Measurements from ENCODE around the gene ALDH1B1.

The ALDH1B1 gene

DNA sequence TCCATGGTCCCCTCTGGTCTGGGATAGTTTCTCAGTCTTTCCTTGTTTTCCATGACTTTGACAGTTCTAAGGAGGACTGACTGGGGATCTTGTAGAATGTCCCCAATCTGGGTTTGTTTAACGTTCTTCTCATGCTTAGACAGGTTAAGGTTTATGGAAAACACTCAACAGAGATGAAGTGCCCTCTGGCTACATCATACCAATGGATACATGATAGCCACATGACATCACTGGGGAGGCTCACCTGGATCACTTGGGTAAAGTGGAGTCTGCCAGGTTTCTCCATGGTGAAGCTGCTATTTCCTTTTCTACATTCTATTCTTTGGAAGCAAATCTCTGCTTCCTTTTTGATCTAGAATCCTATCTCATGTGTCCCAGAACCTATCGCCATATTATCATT is 23.8 kb upstream of the ALDH1B1 start:
- no peak overlapping the region for H4K91ac ChIP-seq (ENCODE audit: low read depth, low read length, poor library complexity)
- DNase-seq (ENCODE audit: low spot score) = no peak
- no peak overlapping the region for H2AK5ac ChIP-seq (ENCODE audit: low read depth, low read length)
- no peak overlapping the region for H3K4ac ChIP-seq (ENCODE audit: low read length)
- no peak overlapping the region for H2BK12ac ChIP-seq (ENCODE audit: low read length)
- H3K23ac ChIP-seq (ENCODE audit: low read depth, low read length, poor library complexity) = no peak overlapping the region
- H3K79me1 ChIP-seq (ENCODE audit: low read depth, low read length) = no peaks in the 10 kb centered on the region
- no peak overlapping the region for H3K9ac ChIP-seq (ENCODE audit: low read depth, low read length, poor library complexity)
- no peak overlapping the region for H3K4me2 ChIP-seq (ENCODE audit: insufficient read depth, low read length, poor library complexity, severe bottlenecking)
- H3K4me1 ChIP-seq (ENCODE audit: control insufficient read depth in 2 of 2, insufficient read depth in 1 of 2, low read depth in 1 of 2, low read length in 2 of 2) = no peaks in the 10 kb centered on the region
- WGBS, 2 donors (ENCODE audit: extremely low coverage in 2 of 2, insufficient read length in 2 of 2, insufficient replicate concordance in 1 of 2) = no CpG with 5 or more reads among the region's 2 CpGs
- no peak overlapping the region for H2BK120ac ChIP-seq (ENCODE audit: low read depth, low read length)
- H3K14ac ChIP-seq (ENCODE audit: low read length) = no peak overlapping the region
- no peaks in the 10 kb centered on the region for H3K9me3 ChIP-seq (replicated peaks in 1 of 2; ENCODE audit: control insufficient read depth in 2 of 2, insufficient read depth in 1 of 2, low read depth in 1 of 2, low read length in 2 of 2)
- no peak overlapping the region for H3K27ac ChIP-seq (replicated peaks; ENCODE audit: low read length)
- no peak overlapping the region for H3K4me3 ChIP-seq (ENCODE audit: low read length in 2 of 2)
- H3K18ac ChIP-seq (ENCODE audit: low read length) = no peak overlapping the region
- no peaks in the 10 kb centered on the region for H3K36me3 ChIP-seq (replicated peaks in 1 of 2; ENCODE audit: control insufficient read depth in 2 of 2, insufficient read depth in 2 of 2, low read length in 2 of 2)
- no peak overlapping the region for H2AFZ ChIP-seq (ENCODE audit: low read length)
- no peak overlapping the region for H2BK15ac ChIP-seq (ENCODE audit: low read length)
- H3K27me3 ChIP-seq (ENCODE audit: control insufficient read depth in 3 of 3, insufficient read depth in 3 of 3, low read depth in 1 of 3, low read length in 3 of 3) = peaks cover 0 to 5% (median 0%) of the 10 kb centered on the region in 3 experiments
- H4K8ac ChIP-seq (ENCODE audit: low read depth, low read length) = no peak overlapping the region
- H2BK5ac ChIP-seq (ENCODE audit: low read length) = no peak overlapping the region

DNA sequence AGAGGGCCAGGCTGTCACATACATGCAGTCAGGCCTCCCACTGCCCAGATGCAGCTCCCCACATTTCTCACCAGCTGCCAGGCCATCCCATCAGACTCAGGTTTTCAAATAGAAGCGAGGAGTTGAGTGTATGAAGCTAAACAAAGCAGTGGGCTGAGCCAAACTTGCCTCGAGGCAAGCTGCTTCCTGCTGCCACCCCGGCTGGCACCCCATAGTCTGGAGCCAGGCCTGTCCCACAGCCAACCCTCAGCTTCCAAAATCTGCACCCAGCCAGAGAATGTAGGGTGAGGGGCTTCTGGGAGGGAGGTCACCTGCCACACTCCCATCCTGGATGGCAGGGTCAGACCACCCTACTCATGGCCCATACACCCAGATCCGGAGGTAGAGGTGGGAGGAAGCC is 22.3 kb upstream of the ALDH1B1 start:
- no peak overlapping the region for H3K27ac ChIP-seq (replicated peaks; ENCODE audit: low read length)
- H2BK5ac ChIP-seq (ENCODE audit: low read length) = no peak overlapping the region
- no CpG with 5 or more reads among the region's 4 CpGs for WGBS, 2 donors (ENCODE audit: extremely low coverage in 2 of 2, insufficient read length in 2 of 2, insufficient replicate concordance in 1 of 2)
- peaks cover 0 to 5% of the 10 kb centered on the region in 2 donors for H3K4me1 ChIP-seq (ENCODE audit: control insufficient read depth in 2 of 2, insufficient read depth in 1 of 2, low read depth in 1 of 2, low read length in 2 of 2)
- H3K9me3 ChIP-seq (replicated peaks in 1 of 2; ENCODE audit: control insufficient read depth in 2 of 2, insufficient read depth in 1 of 2, low read depth in 1 of 2, low read length in 2 of 2) = no peaks in the 10 kb centered on the region
- no peak overlapping the region for H3K4ac ChIP-seq (ENCODE audit: low read length)
- no peak for DNase-seq (ENCODE audit: low spot score)
- no peak overlapping the region for H2BK120ac ChIP-seq (ENCODE audit: low read depth, low read length)
- no peaks in the 10 kb centered on the region for H3K79me1 ChIP-seq (ENCODE audit: low read depth, low read length)
- no peak overlapping the region for H3K4me3 ChIP-seq (ENCODE audit: low read length in 2 of 2)
- H3K23ac ChIP-seq (ENCODE audit: low read depth, low read length, poor library complexity) = no peak overlapping the region
- H3K27me3 ChIP-seq (ENCODE audit: control insufficient read depth in 3 of 3, insufficient read depth in 3 of 3, low read depth in 1 of 3, low read length in 3 of 3) = peaks cover 0 to 5% (median 0%) of the 10 kb centered on the region in 3 experiments
- H3K18ac ChIP-seq (ENCODE audit: low read length) = no peak overlapping the region
- H3K36me3 ChIP-seq (replicated peaks in 1 of 2; ENCODE audit: control insufficient read depth in 2 of 2, insufficient read depth in 2 of 2, low read length in 2 of 2) = no peaks in the 10 kb centered on the region
- H3K14ac ChIP-seq (ENCODE audit: low read length) = no peak overlapping the region
- no peak overlapping the region for H2BK12ac ChIP-seq (ENCODE audit: low read length)
- no peak overlapping the region for H4K91ac ChIP-seq (ENCODE audit: low read depth, low read length, poor library complexity)
- no peak overlapping the region for H2AFZ ChIP-seq (ENCODE audit: low read length)
- H2AK5ac ChIP-seq (ENCODE audit: low read depth, low read length) = no peak overlapping the region
- no peak overlapping the region for H3K4me2 ChIP-seq (ENCODE audit: insufficient read depth, low read length, poor library complexity, severe bottlenecking)
- no peak overlapping the region for H2BK15ac ChIP-seq (ENCODE audit: low read length)
- H3K9ac ChIP-seq (ENCODE audit: low read depth, low read length, poor library complexity) = no peak overlapping the region
- no peak overlapping the region for H4K8ac ChIP-seq (ENCODE audit: low read depth, low read length)

DNA sequence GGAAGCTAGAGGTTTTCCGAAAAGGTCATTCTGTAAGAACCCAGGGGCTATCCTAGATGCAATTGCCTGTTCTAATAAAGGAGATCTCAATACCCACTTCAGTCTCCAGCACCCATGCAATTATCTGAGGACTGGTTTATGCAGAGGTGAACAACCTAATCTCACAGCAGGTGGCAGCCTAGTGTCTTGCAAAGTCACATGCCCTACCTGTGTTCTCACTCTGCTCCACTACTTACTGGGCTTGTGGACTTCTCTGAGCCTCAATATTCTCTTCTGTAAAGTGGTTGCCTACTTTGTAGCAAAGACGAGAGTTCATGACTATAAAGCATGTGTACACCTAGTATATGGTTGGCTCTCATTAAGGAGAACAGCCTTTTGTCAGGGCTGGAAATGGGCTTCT is 21.0 kb upstream of the ALDH1B1 start:
- Histone ChIP-seq H3K4me2 (ENCODE audit: insufficient read depth, low read length, poor library complexity, severe bottlenecking) (no peak overlapping the region), H3K79me1 (ENCODE audit: low read depth, low read length) (no peaks in the 10 kb centered on the region), H2AK5ac (ENCODE audit: low read depth, low read length) (no peak overlapping the region), H3K27ac (replicated peaks; ENCODE audit: low read length) (no peak overlapping the region), H2BK120ac (ENCODE audit: low read depth, low read length) (no peak overlapping the region), H3K9ac (ENCODE audit: low read depth, low read length, poor library complexity) (no peak overlapping the region), H2BK12ac (ENCODE audit: low read length) (no peak overlapping the region), H2BK15ac (ENCODE audit: low read length) (no peak overlapping the region), H3K4ac (ENCODE audit: low read length) (no peak overlapping the region), H3K18ac (ENCODE audit: low read length) (no peak overlapping the region), H4K91ac (ENCODE audit: low read depth, low read length, poor library complexity) (no peak overlapping the region), H3K4me1 (ENCODE audit: control insufficient read depth in 2 of 2, insufficient read depth in 1 of 2, low read depth in 1 of 2, low read length in 2 of 2) (peaks cover 0 to 17% of the 10 kb centered on the region in 2 donors), H3K9me3 (replicated peaks in 1 of 2; ENCODE audit: control insufficient read depth in 2 of 2, insufficient read depth in 1 of 2, low read depth in 1 of 2, low read length in 2 of 2) (no peaks in the 10 kb centered on the region), H3K36me3 (replicated peaks in 1 of 2; ENCODE audit: control insufficient read depth in 2 of 2, insufficient read depth in 2 of 2, low read length in 2 of 2) (no peaks in the 10 kb centered on the region), H2BK5ac (ENCODE audit: low read length) (no peak overlapping the region), H3K4me3 (ENCODE audit: low read length in 2 of 2) (no peak overlapping the region), H3K23ac (ENCODE audit: low read depth, low read length, poor library complexity) (no peak overlapping the region), H4K8ac (ENCODE audit: low read depth, low read length) (no peak overlapping the region), H2AFZ (ENCODE audit: low read length) (no peak overlapping the region), H3K14ac (ENCODE audit: low read length) (no peak overlapping the region), H3K27me3 (ENCODE audit: control insufficient read depth in 3 of 3, insufficient read depth in 3 of 3, low read depth in 1 of 3, low read length in 3 of 3) (peaks cover 0 to 5% (median 0%) of the 10 kb centered on the region in 3 experiments)
- no CpG with 5 or more reads among the region's 2 CpGs for WGBS, 2 donors (ENCODE audit: extremely low coverage in 2 of 2, insufficient read length in 2 of 2, insufficient replicate concordance in 1 of 2)
- DNase-seq (ENCODE audit: low spot score) = no peak

DNA sequence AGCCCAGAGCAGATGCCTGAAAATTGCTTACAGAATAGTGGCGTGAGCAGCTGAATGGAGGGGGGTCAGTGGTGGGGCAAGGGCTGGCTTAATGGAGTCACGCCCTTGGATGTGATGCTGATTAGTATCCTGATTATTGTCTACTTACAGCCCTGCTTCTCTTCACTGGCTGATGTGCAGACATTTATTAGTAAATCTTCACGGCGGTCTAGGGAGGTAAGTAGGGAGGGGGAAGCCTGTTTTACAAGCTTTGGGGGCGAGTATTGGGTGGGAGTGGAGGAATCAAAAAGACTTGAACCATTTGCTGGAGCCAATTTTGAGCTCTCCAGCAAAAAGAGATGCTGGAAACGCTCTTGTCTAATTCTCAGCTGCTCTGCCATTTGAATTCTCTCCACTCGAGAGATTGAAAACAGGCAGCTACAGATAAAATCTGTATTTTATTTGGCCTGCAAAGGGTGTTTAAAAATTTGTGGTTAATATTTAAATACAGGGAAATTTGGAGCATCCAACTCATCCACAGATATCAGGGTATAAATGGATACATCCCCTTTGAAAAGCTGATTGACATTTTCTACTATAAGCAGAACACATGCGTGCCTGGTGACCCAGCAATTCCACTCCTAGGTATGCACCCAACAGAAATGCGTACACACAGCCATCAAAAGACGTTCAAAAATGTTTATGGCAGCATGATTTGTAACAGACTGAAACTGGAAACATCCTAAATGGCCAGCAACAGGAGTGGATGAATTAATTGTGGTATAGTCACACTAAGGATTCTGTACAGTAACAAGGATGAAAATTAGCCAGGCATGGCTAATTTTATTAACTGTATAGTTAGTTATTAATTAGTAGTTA is 19.5 kb upstream of the ALDH1B1 start:
- Histone ChIP-seq H3K4me3 (ENCODE audit: low read length in 2 of 2) (no peak overlapping the region), H2BK12ac (ENCODE audit: low read length) (no peak overlapping the region), H3K14ac (ENCODE audit: low read length) (no peak overlapping the region), H3K9me3 (replicated peaks in 1 of 2; ENCODE audit: control insufficient read depth in 2 of 2, insufficient read depth in 1 of 2, low read depth in 1 of 2, low read length in 2 of 2) (no peaks in the 10 kb centered on the region), H3K79me1 (ENCODE audit: low read depth, low read length) (no peaks in the 10 kb centered on the region), H3K36me3 (replicated peaks in 1 of 2; ENCODE audit: control insufficient read depth in 2 of 2, insufficient read depth in 2 of 2, low read length in 2 of 2) (no peaks in the 10 kb centered on the region), H3K4me2 (ENCODE audit: insufficient read depth, low read length, poor library complexity, severe bottlenecking) (no peak overlapping the region), H2BK120ac (ENCODE audit: low read depth, low read length) (no peak overlapping the region), H3K23ac (ENCODE audit: low read depth, low read length, poor library complexity) (no peak overlapping the region), H4K8ac (ENCODE audit: low read depth, low read length) (no peak overlapping the region), H2AFZ (ENCODE audit: low read length) (no peak overlapping the region), H4K91ac (ENCODE audit: low read depth, low read length, poor library complexity) (no peak overlapping the region), H3K27me3 (ENCODE audit: control insufficient read depth in 3 of 3, insufficient read depth in 3 of 3, low read depth in 1 of 3, low read length in 3 of 3) (peaks cover 0 to 5% (median 0%) of the 10 kb centered on the region in 3 experiments), H3K9ac (ENCODE audit: low read depth, low read length, poor library complexity) (no peak overlapping the region), H2BK15ac (ENCODE audit: low read length) (no peak overlapping the region), H3K4me1 (ENCODE audit: control insufficient read depth in 2 of 2, insufficient read depth in 1 of 2, low read depth in 1 of 2, low read length in 2 of 2) (peaks cover 0 to 20% of the 10 kb centered on the region in 2 donors), H3K4ac (ENCODE audit: low read length) (no peak overlapping the region), H3K18ac (ENCODE audit: low read length) (no peak overlapping the region), H2BK5ac (ENCODE audit: low read length) (no peak overlapping the region), H2AK5ac (ENCODE audit: low read depth, low read length) (no peak overlapping the region), H3K27ac (replicated peaks; ENCODE audit: low read length) (no peak overlapping the region)
- no peak for DNase-seq (ENCODE audit: low spot score)
- no CpG with 5 or more reads among the region's 10 CpGs for WGBS, 2 donors (ENCODE audit: extremely low coverage in 2 of 2, insufficient read length in 2 of 2, insufficient replicate concordance in 1 of 2)
